Fibroblast of the aortic adventitia (primary cell): ENCODE data around the gene ZNRF3. TPM values are rescaled to one million over a fixed set of nuclear protein-coding genes. Genes with fewer than 3 reads are reported as not detected.
A peak's percentile ranks its signal among the peaks of the same experiment; 100 is the strongest.
"Not testable (repeated sequence)": the region's sequence is repeated elsewhere in the genome, so short reads cannot be mapped to it uniquely, and the experiment has no call there.

ENCODE experiments used
- DNase-seq: peaks from one replicate; pipeline ENCODE4 v3.0.0-alpha.2; 2010; ENCODE audit warnings: low read depth
- H3K4me3 ChIP-seq: 2 replicates; pipeline ENCODE4 v1.5.1; 2011; ENCODE audit warnings: low read depth, mild to moderate bottlenecking, control low read depth, low read length, moderate library complexity
- total RNA-seq: library from RNA; depleted of rRNA; stranded (reverse); fragments of >200 nt; gene quantifications from 2 replicates; pipeline ENCODE4 v1.2.3, GENCODE V29; 2012; ENCODE audit warnings: low replicate concordance
- TF ChIP-seq, protein P1 (sequence below): IDR thresholded peaks from 2 replicates; pipeline ENCODE4 v1.5.1; 2011; ENCODE audit warnings: mild to moderate bottlenecking, low read length, control low read depth, inconsistent platforms; ENCODE audit not compliant: insufficient read depth

ZNRF3 gene
- total RNA-seq, 1 donor: 4.4 TPM

- TF ChIP-seq, protein P1, sequence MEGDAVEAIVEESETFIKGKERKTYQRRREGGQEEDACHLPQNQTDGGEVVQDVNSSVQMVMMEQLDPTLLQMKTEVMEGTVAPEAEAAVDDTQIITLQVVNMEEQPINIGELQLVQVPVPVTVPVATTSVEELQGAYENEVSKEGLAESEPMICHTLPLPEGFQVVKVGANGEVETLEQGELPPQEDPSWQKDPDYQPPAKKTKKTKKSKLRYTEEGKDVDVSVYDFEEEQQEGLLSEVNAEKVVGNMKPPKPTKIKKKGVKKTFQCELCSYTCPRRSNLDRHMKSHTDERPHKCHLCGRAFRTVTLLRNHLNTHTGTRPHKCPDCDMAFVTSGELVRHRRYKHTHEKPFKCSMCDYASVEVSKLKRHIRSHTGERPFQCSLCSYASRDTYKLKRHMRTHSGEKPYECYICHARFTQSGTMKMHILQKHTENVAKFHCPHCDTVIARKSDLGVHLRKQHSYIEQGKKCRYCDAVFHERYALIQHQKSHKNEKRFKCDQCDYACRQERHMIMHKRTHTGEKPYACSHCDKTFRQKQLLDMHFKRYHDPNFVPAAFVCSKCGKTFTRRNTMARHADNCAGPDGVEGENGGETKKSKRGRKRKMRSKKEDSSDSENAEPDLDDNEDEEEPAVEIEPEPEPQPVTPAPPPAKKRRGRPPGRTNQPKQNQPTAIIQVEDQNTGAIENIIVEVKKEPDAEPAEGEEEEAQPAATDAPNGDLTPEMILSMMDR: no peak
- DNase-seq: no peak
- H3K4me3 ChIP-seq: no peak overlapping the region
Observed at GRCh38 chr22:28942801-28943500, 59.6 kb downstream of the ZNRF3 start.

GRCh38 chr22:28943501-28943879 is 60.1 kb downstream of the ZNRF3 start:
- no peak for DNase-seq
- no peak overlapping the region for H3K4me3 ChIP-seq
- TF ChIP-seq, protein P1: no peak

GRCh38 chr22:28947125-28947524 is 63.8 kb downstream of the ZNRF3 start:
- TF ChIP-seq, protein P1: no peak
- H3K4me3 ChIP-seq: no peak overlapping the region
- DNase-seq: no peak

GRCh38 chr22:28948424-28948823 is 65.1 kb downstream of the ZNRF3 start:
- H3K4me3 ChIP-seq: no peak overlapping the region
- no peak for DNase-seq
- TF ChIP-seq, protein P1: no peak

DNA sequence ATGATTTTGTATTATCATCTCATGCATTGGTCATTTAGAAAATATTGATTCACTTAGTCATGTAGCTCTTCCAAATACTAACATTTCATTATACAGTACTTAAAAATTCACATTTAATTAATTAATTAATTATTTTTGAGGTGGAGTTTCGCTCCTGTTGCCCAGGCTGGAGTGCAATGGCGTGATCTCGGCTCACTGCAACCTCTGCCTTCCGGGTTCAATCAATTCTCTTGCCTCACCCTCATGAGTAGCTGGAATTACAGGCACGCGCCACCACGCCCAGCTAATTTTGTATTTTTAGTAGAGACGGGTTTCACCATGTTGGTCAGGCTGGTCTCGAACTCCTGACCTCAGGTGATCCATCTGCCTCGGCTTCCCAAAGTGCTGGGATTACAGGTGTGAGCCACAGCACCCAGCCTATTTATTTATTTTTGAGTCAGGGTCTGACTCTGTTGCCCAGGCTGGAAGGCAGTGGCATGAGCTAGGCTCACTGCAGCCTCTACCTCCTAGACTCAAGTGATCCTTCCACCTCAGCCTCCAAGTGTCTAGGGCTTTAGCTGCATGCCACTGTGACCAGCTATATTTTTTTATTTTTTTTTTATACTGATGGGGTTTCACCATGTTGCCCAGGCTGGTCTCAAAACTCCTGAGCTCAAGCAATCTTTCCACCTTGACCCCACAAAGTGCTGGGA is 65.6 kb downstream of the ZNRF3 start:
- not testable (repeated sequence) for H3K4me3 ChIP-seq, DNase-seq

DNA sequence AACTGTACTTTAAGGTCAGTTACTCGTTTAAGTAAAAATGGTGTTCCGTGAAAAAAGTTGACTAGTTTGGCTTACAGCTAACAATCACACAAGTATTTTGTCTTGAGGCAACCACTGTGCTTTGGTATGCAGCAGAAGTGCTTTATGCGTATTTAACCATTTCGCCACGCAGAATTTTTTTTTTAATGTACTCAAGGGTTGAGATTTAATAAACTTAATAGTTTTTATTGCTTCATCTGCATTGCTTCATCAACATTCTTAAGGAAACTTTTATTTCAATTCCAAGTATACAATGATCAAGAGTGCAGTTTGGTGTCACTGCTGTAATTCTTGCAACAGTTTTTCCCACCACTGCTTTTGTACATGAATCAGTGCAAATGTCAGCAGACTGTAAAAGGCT is 66.4 kb downstream of the ZNRF3 start:
- TF ChIP-seq, protein P1: no peak
- DNase-seq: peak; percentile 68
- H3K4me3 ChIP-seq: no peak overlapping the region

DNA sequence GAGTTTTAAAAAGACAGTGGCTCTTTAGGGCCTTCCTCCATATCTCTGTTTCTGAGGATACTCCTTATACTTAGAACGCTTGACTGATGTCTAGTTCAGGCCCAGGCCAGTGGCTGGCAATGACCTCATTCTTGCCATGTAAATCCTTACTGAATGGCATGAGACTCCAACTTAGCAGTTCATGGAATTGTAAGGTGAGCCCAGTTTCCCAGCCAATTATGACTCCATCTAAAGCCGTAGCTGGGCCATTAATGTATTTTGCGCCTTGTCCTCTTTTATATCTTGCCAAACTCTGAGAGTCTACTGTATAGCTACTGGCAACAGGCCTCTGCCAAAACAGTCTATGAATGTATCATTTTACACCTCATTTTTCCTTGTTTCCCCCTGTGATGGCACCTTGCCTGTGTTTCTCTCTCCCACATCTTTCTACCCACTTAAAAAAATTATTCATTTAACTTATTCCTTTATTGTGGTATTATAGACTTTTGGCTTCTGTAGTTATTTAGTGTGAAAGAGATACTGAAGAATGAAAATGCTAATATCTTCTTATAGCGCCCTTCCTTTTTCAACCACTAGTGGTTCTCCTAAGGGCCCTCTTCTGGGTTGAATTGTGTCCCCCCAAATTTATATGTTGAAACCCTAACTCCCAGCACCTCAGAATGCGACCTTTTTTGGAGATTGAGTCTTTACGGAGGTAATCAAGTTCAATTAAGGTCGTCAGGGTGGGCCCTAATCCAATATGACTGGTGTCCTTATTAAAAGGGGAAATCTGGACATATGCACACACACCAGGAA is 67.4 kb downstream of the ZNRF3 start:
- TF ChIP-seq, protein P1: no peak
- DNase-seq: no peak
- H3K4me3 ChIP-seq: no peak overlapping the region
